Measurements from ENCODE around the gene FAM181A.

The FAM181A gene

GRCh38 chr14:93962701-93963601, 35.8 kb downstream of the FAM181A start:
- no peak for DNase-seq (ENCODE audit: low spot score)

DNA sequence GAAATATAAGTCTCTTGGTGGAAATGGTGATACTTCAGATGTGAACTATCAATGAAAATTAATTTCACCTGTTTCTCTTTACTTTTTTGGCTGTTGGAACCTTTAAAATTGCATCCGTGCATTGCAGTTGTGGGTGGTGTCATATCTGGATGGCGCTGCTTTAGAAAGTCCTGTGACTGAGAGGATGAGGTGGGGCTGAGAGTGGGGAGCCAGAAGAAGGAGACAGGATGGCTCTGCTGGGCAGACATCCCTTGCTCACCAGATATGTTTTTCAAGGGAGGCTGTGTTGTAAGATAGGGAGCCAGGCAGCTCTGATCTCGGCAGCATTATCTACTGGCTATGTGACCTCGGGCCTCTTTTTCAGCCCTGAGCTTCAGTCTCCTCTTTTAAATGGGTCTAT, 36.5 kb downstream of the FAM181A start:
- DNase-seq (ENCODE audit: low spot score) = no peak

DNA sequence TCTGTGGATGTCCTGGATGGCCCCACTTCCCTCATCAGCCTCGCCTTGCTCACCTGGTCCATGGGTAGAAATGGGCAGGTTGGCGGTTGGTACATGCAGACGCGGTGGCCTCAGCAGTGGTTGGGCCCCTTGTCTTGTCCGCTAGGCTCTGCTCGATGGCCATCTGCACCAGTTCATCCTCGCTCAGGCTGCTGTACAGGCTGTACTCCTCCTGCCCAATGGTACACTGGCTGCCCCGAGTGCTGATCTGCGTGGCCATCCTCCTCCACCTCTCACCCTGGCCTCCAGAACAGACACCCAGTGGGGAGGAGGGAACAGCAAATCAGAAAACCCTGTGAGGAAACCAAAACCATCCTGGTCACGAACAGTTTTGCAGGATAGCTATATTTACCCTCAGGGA, 37.1 kb downstream of the FAM181A start:
- no peak for DNase-seq (ENCODE audit: low spot score)

DNA sequence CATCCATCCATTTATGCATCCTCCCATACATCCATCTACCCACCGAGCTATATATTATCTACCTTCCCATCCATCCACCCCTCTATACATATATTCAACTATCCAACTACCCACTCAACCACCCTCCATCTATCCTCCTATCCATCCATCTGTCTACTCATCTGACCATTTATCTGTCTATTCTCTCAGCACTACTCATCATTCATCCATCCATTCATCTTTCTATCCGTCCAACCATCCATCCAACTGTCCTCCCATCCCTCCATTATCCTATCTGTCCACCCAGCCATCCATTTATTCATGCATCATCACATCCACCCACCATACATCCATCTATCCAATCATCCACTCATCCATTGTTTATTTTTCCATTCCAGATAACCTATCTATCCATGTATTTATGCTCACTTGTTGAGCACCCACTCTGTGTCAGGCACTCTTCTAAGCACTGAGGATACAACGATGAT, 37.7 kb downstream of the FAM181A start:
- no peak for DNase-seq (ENCODE audit: low spot score)

GRCh38 chr14:93965287-93965821, 38.2 kb downstream of the FAM181A start:
- DNase-seq (ENCODE audit: low spot score) = no peak

GRCh38 chr14:93965946-93966474, 38.9 kb downstream of the FAM181A start:
- no peak for DNase-seq (ENCODE audit: low spot score)

DNA sequence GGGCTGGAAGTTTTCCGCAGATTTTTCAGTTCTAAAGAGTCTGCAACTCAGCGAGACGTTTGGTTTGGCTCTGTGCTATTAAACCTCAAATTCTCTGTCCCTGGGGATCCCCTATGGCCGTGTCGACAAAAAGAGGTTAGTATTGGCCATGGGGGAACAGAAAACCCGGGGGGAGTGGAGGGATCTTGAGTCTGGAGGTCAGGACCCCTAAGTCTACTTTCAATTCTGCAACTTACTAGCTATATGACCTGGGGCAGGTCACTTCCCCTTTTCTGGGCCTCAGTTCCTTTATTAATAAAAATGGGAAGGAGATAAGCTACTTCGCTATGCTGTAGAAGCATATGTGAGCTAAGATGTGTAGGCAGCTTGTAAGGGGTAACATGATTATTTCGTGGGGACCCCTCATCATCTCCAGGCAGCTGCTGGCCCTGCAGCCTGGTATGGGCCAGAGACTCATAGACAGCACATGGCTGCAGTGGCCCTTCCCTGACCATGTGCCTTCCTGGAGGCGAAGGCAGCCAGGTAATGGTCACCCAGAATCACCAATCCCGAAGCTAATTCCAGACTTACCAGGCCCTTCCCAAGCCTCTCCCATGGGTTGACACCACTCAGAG, 40.6 kb downstream of the FAM181A start:
- no peak for DNase-seq (ENCODE audit: low spot score)

- no peak for DNase-seq (ENCODE audit: low spot score)
Measured at GRCh38 chr14:93969082-93969828, 42.1 kb downstream of the FAM181A start.

DNA sequence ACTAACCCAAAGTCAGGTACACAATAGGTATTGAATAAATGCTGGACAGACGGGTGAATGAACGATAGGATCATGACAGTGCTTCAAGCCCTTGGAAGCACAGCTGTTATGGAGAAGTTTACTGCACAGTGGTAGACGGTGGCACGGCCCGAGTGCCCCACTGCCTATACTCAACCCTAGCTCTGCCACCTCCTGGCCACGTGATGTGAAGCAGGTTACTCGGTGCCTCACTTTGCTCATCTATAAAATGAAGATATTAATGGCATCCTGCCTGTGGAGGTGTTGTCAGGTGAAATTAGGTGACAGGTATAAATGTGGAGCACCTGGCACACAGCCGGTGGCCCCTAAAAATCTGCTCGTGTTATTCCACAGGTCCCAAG, 43.4 kb downstream of the FAM181A start:
- DNase-seq (ENCODE audit: low spot score) = no peak

- DNase-seq (ENCODE audit: low spot score) = no peak
Measured at GRCh38 chr14:93970965-93971634, 44.0 kb downstream of the FAM181A start.

DNA sequence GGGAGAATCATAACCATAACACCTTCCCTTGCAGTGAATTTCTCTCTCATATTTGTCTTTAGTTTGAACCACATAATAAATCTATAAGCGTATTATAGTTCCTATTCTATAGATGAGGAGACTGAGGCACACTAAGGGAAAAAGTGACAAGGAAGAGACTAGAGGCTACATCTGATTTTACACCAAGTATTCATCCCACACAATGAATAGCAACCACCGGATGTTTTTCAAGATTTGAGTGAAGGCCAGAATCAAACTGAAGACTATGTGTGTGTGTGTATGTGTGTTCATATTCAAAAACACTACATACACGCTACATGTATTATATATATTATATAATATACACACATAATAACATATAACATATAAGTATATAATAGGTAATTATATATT, 44.5 kb downstream of the FAM181A start:
- DNase-seq (ENCODE audit: low spot score) = no peak

GRCh38 chr14:93972618-93973205, 45.6 kb downstream of the FAM181A start:
- no peak for DNase-seq (ENCODE audit: low spot score)

DNA sequence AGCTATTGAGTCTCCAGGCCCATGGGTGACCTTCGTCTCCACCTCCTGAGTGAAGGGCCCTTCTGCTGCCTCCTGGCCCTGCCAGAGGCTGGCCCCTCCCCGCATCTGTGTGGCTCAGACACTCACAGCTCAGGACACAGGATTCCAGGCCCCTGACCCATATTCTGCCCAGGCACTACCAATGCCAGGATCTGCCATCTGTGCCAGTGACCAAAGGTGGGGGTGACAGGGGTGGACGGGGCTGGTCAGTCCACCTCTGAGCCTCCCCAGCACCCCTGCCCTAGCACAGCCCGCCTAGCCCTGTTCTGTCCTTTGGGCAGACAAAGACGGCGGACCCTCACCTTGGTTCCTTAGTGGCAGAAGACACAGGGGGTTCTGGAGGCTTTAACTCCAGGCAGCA, 46.5 kb downstream of the FAM181A start:
- no peak for DNase-seq (ENCODE audit: low spot score)

- DNase-seq (ENCODE audit: low spot score) = no peak
Measured at GRCh38 chr14:93974299-93974698, 47.2 kb downstream of the FAM181A start.

- DNase-seq (ENCODE audit: low spot score) = no peak
Measured at GRCh38 chr14:93974833-93975232, 47.7 kb downstream of the FAM181A start.

DNA sequence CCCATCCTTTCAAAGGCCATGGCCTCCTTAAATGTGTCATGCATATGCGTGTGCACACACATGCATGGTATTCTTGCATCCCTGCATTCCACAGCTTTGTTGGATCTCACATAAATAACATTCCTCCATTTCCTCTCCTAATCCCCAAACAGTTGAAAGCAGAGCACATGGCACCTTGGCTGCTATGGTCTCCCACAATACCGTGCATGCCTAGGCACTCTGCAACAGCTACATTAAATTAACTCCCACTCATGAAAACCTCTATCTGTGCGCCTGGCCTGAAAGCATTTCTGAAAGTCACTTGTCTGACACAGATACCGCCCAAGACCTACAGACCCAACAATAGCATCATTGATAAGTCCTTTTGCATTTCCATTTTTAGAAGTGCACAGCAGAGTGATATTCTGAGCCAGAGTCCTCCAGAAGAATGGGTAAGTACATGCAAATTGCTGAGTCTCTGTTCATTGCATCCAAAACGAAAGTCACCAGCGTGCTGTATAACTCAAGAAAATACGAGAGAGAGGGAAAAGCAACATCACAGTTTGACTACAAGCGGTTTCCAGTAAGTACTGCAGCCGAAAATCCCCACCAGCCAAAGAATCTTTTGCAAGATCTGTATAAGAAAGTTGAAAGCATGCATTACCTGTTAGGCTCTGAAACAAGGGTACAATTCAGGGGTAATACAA, 48.8 kb downstream of the FAM181A start:
- no peak for DNase-seq (ENCODE audit: low spot score)

GRCh38 chr14:93976477-93977057, 49.4 kb downstream of the FAM181A start, which contains the start of gene ASB2:
Gene ASB2 (minus strand): TSS chr14:93976570. CDS start chr14:93964539, 12,031 bp downstream.
- no peak for DNase-seq (ENCODE audit: low spot score)

GRCh38 chr14:93977171-93977570, 50.0 kb downstream of the FAM181A start:
- DNase-seq (ENCODE audit: low spot score) = no peak

DNA sequence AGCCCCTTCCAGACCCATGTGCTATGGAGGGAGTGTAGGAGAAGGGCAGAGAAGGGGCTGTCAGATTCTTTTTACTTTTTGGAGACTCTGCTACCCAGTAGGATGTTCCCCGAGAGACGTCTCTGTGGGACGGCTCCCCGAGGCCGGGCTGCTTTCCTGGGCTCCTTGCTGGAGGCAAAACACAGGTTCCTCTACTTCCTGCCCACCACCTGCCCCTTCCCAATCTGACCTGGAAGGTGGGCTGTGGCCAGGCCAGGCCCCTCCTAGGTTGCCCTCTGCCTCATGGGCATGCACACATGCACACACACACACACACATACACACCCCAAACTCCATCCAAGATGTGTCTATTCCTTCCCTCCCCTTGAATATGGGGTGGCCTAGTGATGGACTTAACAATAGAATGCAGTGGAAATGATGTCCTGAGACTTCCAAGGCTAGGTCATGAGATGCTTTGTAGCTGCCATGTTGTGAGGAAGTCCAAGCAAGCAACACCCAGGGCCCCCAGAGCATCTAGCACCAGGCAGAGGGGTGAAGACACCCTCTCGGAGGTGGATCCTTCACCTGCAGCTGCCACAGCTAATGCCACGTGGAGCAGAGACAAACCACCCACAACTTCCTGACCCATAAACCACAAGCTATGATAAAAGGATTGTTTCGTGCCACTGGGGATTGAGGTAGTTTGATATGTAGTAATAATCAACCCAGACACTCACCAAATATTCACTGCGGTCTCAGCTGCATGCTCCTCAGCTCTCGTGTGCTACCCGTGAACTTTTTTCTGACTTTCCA, 50.8 kb downstream of the FAM181A start:
- DNase-seq (ENCODE audit: low spot score) = no peak
